WI38 (cell line): ENCODE results near the gene GATB.
"Not testable (repeated sequence)": the region's sequence is repeated elsewhere in the genome, so short reads cannot be mapped to it uniquely, and the experiment has no call there.

Experiments used
- H3K4me3 ChIP-seq: 2 replicates; pipeline ENCODE4 v1.5.1; 2011; ENCODE audit warnings: low read depth, mild to moderate bottlenecking, control low read depth, low read length
- CTCF ChIP-seq: IDR thresholded peaks from 2 replicates; pipeline ENCODE4 v1.5.1; 2012; ENCODE audit warnings: low read depth, mild to moderate bottlenecking, control low read depth, low read length

Gene GATB

GRCh38 chr4:151736361-151736760, 24.4 kb downstream of the GATB start:
- no peak for TF ChIP-seq CTCF
- H3K4me3 ChIP-seq = no peak overlapping the region

- not testable (repeated sequence) for H3K4me3 ChIP-seq
Measured at GRCh38 chr4:151731670-151732069, 29.1 kb downstream of the GATB start.

- TF ChIP-seq CTCF = no peak
- no peak overlapping the region for H3K4me3 ChIP-seq
Measured at GRCh38 chr4:151729731-151730559, 30.9 kb downstream of the GATB start.

GRCh38 chr4:151728679-151729078, 32.1 kb downstream of the GATB start:
- TF ChIP-seq CTCF = no peak
- H3K4me3 ChIP-seq = no peak overlapping the region

GRCh38 chr4:151728006-151728405, 32.8 kb downstream of the GATB start:
- TF ChIP-seq CTCF = no peak

GRCh38 chr4:151727365-151727764, 33.4 kb downstream of the GATB start:
- no peak for TF ChIP-seq CTCF
- H3K4me3 ChIP-seq = no peak overlapping the region

More at GRCh38 chr4:151728006-151728405, 32.8 kb downstream of the GATB start:
- H3K4me3 ChIP-seq = no peak overlapping the region

- no peak overlapping the region for H3K4me3 ChIP-seq
- TF ChIP-seq CTCF = no peak
Measured at GRCh38 chr4:151725087-151725486, 35.7 kb downstream of the GATB start.

- no peak for TF ChIP-seq CTCF
- no peak overlapping the region for H3K4me3 ChIP-seq
Measured at GRCh38 chr4:151721916-151722315, 38.9 kb downstream of the GATB start.
